ENCODE results near the gene VAX1.
"Not testable (repeated sequence)": the region's sequence is repeated elsewhere in the genome, so short reads cannot be mapped to it uniquely, and the experiment has no call there.

VAX1 gene

DNA sequence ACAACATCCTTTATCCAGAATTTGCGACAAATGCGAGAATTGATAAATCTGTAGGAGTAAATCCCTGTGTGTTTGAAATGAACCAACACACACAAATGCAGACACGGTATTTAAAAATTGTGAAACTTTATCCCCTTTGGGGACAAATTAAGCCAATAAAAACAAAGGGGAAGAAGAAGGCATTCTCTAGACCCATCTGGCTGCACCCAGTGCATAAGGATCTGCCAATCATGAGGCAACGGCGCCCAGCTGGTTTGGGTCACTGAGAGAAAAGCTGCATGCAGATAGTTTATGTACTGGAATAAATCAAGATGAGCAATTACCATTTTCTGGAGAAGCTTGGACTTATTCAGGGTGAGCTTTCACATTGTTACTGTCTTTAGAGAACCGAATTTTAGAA is 45.7 kb downstream of the VAX1 start:
- H3K4me3 ChIP-seq (ENCODE audit: low read depth, low read length) = no peak overlapping the region
- no peak for DNase-seq (ENCODE audit: low read depth)
- TF ChIP-seq, protein P1, sequence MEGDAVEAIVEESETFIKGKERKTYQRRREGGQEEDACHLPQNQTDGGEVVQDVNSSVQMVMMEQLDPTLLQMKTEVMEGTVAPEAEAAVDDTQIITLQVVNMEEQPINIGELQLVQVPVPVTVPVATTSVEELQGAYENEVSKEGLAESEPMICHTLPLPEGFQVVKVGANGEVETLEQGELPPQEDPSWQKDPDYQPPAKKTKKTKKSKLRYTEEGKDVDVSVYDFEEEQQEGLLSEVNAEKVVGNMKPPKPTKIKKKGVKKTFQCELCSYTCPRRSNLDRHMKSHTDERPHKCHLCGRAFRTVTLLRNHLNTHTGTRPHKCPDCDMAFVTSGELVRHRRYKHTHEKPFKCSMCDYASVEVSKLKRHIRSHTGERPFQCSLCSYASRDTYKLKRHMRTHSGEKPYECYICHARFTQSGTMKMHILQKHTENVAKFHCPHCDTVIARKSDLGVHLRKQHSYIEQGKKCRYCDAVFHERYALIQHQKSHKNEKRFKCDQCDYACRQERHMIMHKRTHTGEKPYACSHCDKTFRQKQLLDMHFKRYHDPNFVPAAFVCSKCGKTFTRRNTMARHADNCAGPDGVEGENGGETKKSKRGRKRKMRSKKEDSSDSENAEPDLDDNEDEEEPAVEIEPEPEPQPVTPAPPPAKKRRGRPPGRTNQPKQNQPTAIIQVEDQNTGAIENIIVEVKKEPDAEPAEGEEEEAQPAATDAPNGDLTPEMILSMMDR (IDR thresholded peaks at IDR 0.05; ENCODE audit: control insufficient read depth, extremely low read depth, insufficient read depth) = no peak

DNA sequence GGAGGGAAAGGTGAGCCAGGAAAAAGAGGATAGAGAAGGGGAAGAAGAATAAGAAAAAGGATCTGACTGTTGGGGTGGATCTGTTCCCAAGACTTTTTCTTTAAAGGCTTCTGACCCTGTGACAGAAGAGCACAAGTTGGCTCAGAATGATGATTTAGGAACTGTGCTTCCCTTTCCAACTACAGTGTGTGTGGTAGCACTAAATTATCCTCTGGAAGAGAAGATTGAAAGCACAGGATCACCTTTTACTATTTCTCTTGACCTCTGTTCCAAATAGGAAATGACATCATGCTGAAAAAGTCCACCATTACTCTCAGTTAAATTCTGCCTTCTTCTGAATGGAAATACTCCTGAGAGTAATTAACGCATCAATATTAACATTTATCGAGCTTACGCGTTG is 47.2 kb downstream of the VAX1 start:
- no peak for DNase-seq (ENCODE audit: low read depth)
- H3K4me3 ChIP-seq (ENCODE audit: low read depth, low read length) = no peak overlapping the region
- TF ChIP-seq, protein P1 (IDR thresholded peaks at IDR 0.05; ENCODE audit: control insufficient read depth, extremely low read depth, insufficient read depth) = no peak

DNA sequence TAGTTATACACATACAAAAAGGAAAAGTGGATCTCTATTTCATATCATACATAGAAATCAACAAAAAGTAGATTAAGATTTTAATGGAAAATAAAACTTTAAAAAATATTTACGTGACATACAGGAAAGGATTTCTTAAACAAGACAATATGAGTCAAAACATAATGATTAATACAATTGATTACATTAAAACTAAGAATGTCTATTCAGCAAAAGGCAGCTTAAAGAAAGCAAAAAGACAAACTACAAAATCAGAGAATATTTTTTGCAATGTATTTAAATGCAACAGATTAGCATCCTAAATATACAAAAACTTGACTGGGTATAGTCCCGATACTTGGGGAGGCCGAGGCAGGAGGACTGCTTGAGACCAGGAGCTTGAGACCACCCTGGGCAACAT is 50.5 kb downstream of the VAX1 start:
- no peak overlapping the region for H3K4me3 ChIP-seq (ENCODE audit: low read depth, low read length)
- no peak for DNase-seq (ENCODE audit: low read depth)
- TF ChIP-seq, protein P1 (IDR thresholded peaks at IDR 0.05; ENCODE audit: control insufficient read depth, extremely low read depth, insufficient read depth) = no peak

DNA sequence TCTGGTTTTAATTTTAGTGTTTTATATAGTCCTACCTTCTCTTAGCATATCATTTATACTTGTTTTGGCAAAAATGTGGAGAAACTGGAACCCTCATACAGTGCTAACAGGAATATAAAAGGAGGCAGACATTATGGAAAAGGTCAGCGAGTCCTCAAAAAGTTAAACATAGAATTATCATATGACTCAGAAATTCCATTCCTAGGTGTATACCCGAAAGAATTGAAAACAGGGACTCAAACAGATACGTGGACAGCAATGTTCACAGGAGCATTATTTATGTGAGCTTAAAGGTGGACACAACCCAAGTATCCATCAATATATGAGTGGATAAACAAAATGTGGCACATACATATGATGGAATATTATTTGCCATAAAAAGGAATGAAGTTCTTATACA is 51.5 kb downstream of the VAX1 start:
- TF ChIP-seq, protein P1 (IDR thresholded peaks at IDR 0.05; ENCODE audit: control insufficient read depth, extremely low read depth, insufficient read depth) = no peak
- DNase-seq (ENCODE audit: low read depth) = no peak
- H3K4me3 ChIP-seq (ENCODE audit: low read depth, low read length) = no peak overlapping the region

DNA sequence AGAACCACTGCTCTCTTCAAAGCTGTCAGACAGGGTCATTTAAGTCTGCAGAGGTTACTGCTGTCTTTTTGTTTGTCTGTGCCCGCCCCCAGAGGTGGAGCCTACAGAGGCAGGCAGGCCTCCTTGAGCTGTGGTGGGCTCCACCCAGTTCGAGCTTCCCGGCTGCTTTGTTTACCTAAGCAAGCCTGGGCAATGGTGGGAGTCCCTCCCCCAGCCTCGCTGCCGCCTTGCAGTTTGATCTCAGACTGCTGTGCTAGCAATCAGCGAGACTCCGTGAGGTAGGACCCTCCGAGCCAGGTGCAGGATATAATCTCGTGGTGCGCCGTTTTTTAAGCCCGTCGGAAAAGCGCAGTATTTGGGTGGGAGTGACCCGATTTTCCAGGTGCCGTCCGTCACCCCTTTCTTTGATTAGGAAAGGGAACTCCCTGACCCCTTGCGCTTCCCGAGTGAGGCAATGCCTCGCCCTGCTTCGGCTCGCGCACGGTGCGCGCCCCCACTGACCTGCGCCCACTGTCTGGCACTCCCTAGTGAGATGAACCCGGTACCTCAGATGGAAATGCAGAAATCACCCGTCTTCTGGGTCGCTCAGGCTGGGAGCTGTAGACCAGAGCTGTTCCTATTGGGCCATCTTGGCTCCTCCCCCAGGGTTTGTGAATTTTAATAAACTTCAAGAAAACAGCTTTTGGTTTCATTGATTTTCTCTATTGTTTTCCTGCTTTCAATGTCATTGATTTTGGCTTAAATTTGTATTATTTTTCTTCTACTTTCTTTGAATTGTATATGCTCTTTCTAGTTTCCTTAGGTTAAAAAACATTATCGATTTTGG is 53.4 kb downstream of the VAX1 start:
- not testable (repeated sequence) for DNase-seq (ENCODE audit: low read depth); H3K4me3 ChIP-seq (ENCODE audit: low read depth, low read length)

All from LNCaP clone FGC (cell line).